ENCODE measurements around the gene ANO6. TPM values are rescaled to one million over a fixed set of nuclear protein-coding genes. Genes with fewer than 3 reads are reported as not detected.
"Not testable (repeated sequence)": the region's sequence is repeated elsewhere in the genome, so short reads cannot be mapped to it uniquely, and the experiment has no call there.

The ANO6 gene, protein sequence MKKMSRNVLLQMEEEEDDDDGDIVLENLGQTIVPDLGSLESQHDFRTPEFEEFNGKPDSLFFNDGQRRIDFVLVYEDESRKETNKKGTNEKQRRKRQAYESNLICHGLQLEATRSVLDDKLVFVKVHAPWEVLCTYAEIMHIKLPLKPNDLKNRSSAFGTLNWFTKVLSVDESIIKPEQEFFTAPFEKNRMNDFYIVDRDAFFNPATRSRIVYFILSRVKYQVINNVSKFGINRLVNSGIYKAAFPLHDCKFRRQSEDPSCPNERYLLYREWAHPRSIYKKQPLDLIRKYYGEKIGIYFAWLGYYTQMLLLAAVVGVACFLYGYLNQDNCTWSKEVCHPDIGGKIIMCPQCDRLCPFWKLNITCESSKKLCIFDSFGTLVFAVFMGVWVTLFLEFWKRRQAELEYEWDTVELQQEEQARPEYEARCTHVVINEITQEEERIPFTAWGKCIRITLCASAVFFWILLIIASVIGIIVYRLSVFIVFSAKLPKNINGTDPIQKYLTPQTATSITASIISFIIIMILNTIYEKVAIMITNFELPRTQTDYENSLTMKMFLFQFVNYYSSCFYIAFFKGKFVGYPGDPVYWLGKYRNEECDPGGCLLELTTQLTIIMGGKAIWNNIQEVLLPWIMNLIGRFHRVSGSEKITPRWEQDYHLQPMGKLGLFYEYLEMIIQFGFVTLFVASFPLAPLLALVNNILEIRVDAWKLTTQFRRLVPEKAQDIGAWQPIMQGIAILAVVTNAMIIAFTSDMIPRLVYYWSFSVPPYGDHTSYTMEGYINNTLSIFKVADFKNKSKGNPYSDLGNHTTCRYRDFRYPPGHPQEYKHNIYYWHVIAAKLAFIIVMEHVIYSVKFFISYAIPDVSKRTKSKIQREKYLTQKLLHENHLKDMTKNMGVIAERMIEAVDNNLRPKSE
- 100 to 1,000 TPM in 1 of 3 donors, 10 to 100 TPM in 2; 71.8 to 141 (median 76.5) TPM for total RNA-seq

- Histone ChIP-seq H3K4me3 (peak within 1 kb of the TSS; percentile 71 to 89 (median 80)), H3K27me3 (no peaks in the 10 kb centered on the region), H3K4me1 (peaks cover 6 to 20% of the 10 kb centered on the region in 2 donors), H3K36me3 (no peaks in the 10 kb centered on the region), H3K27ac (peak within 1 kb of the TSS; percentile 91 to 95), H3K9me3 (no peaks in the 10 kb centered on the region)
- TF ChIP-seq, protein P1, sequence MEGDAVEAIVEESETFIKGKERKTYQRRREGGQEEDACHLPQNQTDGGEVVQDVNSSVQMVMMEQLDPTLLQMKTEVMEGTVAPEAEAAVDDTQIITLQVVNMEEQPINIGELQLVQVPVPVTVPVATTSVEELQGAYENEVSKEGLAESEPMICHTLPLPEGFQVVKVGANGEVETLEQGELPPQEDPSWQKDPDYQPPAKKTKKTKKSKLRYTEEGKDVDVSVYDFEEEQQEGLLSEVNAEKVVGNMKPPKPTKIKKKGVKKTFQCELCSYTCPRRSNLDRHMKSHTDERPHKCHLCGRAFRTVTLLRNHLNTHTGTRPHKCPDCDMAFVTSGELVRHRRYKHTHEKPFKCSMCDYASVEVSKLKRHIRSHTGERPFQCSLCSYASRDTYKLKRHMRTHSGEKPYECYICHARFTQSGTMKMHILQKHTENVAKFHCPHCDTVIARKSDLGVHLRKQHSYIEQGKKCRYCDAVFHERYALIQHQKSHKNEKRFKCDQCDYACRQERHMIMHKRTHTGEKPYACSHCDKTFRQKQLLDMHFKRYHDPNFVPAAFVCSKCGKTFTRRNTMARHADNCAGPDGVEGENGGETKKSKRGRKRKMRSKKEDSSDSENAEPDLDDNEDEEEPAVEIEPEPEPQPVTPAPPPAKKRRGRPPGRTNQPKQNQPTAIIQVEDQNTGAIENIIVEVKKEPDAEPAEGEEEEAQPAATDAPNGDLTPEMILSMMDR (IDR thresholded peaks at IDR 0.05) = peak in 1 of 3 donors; percentile 20
- TF ChIP-seq POLR2AphosphoS5 (IDR thresholded peaks at IDR 0.05) (peak; percentile 65 to 80 (median 69)), POLR2A (IDR thresholded peaks at IDR 0.05) (peak; percentile 52)
- intact Hi-C loops (cut with DNase I; ENCODE audit: low total_unique reads) = no loop called here
- DNase-seq (ENCODE audit: low spot score in 2 of 2) = peak; percentile 71 to 84
These were observed at the start of gene ANO6 for GRCh38 chr12:45215419-45216229. Gene ANO6, plus strand, starts transcription at chr12:45216095. Its CDS starts 227 bp downstream, at chr12:45216322.

DNA sequence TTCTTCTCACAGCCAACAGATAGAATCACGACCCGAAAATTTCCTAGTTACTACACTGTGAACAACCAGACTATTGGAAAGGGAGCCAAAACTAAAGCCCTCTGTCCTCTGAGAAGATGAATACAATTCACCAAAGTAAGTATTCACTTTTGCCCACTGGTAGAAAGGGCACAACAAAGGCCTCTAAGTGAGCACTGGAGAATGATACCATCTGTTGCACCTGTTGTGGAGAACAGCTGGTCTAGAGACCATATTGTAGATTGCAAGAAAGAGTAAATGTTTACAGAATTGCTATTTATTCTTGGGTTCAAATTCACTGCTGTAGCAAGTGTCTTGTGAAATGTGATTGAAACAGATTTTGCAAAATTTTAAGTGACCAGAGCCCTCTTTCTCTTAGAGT, 46.9 kb upstream of the ANO6 start:
- Histone ChIP-seq H3K27ac (no peak overlapping the region), H3K4me1 (no peaks in the 10 kb centered on the region), H3K27me3 (no peaks in the 10 kb centered on the region), H3K9me3 (no peaks in the 10 kb centered on the region), H3K4me3 (no peak overlapping the region), H3K36me3 (no peaks in the 10 kb centered on the region)
- intact Hi-C loops (cut with DNase I; ENCODE audit: low total_unique reads) = no loop called here
- no peak for DNase-seq (ENCODE audit: low spot score in 2 of 2)
- TF ChIP-seq POLR2A (IDR thresholded peaks at IDR 0.05) = no peak
- no peak for TF ChIP-seq POLR2AphosphoS5 (IDR thresholded peaks at IDR 0.05)
- TF ChIP-seq, protein P1 (IDR thresholded peaks at IDR 0.05) = no peak

DNA sequence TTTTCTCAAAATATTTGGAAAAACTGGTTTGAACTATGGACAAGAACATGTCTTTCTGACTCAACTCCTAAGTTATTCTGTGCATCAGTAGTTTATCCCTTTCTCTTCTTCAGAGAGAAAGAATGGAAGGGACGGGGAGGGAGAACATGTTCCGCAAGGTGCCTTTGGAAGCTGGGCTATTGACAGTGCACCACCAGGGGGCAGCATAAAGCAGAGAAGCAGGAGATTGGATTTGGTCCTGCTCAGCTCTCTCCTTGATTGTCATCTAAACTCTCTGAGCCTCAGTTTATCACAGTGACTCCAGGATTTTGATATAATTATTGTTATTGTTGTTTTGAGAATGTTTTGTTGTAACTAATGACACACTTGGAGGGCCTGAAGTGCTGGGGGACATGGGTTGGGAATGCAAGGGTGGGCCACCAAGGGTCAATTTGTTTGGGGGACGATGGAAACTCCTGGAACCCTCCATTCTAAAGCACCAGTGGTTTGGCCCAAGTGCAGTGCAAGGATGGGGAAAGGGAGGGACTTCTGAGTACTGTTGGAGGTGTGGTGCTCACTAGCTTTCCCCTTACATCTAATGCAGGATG, 45.3 kb upstream of the ANO6 start:
- Histone ChIP-seq H3K36me3 (no peaks in the 10 kb centered on the region), H3K27ac (no peak overlapping the region), H3K9me3 (no peaks in the 10 kb centered on the region), H3K27me3 (no peaks in the 10 kb centered on the region), H3K4me3 (no peak overlapping the region), H3K4me1 (no peaks in the 10 kb centered on the region)
- peak; percentile 59 to 82 for DNase-seq (ENCODE audit: low spot score in 2 of 2)
- intact Hi-C loops (cut with DNase I; ENCODE audit: low total_unique reads) = no loop called here
- TF ChIP-seq POLR2AphosphoS5 (IDR thresholded peaks at IDR 0.05) (no peak), POLR2A (IDR thresholded peaks at IDR 0.05) (no peak)
- TF ChIP-seq, protein P1 (IDR thresholded peaks at IDR 0.05) = peak; percentile 60 to 76 (median 74)

- H3K4me1 ChIP-seq = not testable (repeated sequence)
These were observed 42.6 kb upstream of the ANO6 start for GRCh38 chr12:45173293-45173692.

More at GRCh38 chr12:45173293-45173692, 42.6 kb upstream of the ANO6 start:
- H3K36me3 ChIP-seq; H3K27ac ChIP-seq; H3K27me3 ChIP-seq; intact Hi-C loops (cut with DNase I; ENCODE audit: low total_unique reads); DNase-seq (ENCODE audit: low spot score in 2 of 2); H3K4me3 ChIP-seq: not testable (repeated sequence)
- peaks cover 9 to 24% of the 10 kb centered on the region in 2 donors for H3K9me3 ChIP-seq
- TF ChIP-seq, protein P1 (IDR thresholded peaks at IDR 0.05) = peak in 1 of 3 donors; percentile 20

All from breast epithelium (tissue), 4 donors.